HPDE6-E6E7 (cell line): Measurements from ENCODE around the gene SMYD3.

Experiments
- DNase-seq: peaks from one replicate; pipeline ENCODE4 v3.0.0; 2011; ENCODE audit warnings: missing footprints; ENCODE audit errors: extremely low spot score

The SMYD3 gene

GRCh38 chr1:245810181-245810769 lies 696.8 kb downstream of the SMYD3 start:
- DNase-seq: no peak

GRCh38 chr1:245809361-245809760 lies 697.7 kb downstream of the SMYD3 start:
- DNase-seq: no peak

GRCh38 chr1:245807954-245808719 lies 698.9 kb downstream of the SMYD3 start:
- no peak for DNase-seq

GRCh38 chr1:245807306-245807705 lies 699.8 kb downstream of the SMYD3 start:
- DNase-seq: no peak

GRCh38 chr1:245805532-245805931 lies 701.5 kb downstream of the SMYD3 start:
- DNase-seq: no peak

GRCh38 chr1:245804696-245805095 lies 702.4 kb downstream of the SMYD3 start:
- DNase-seq: no peak

GRCh38 chr1:245803666-245804037 lies 703.4 kb downstream of the SMYD3 start:
- DNase-seq: no peak

- DNase-seq: no peak
Measured at GRCh38 chr1:245802941-245803665, 704.0 kb downstream of the SMYD3 start.

GRCh38 chr1:245800901-245801605 lies 706.0 kb downstream of the SMYD3 start:
- no peak for DNase-seq

GRCh38 chr1:245798349-245798711 lies 708.7 kb downstream of the SMYD3 start:
- no peak for DNase-seq

- no peak for DNase-seq
Measured at GRCh38 chr1:245797592-245798348, 709.3 kb downstream of the SMYD3 start.

GRCh38 chr1:245791410-245792312 lies 715.4 kb downstream of the SMYD3 start:
- no peak for DNase-seq

- DNase-seq: no peak
Measured at GRCh38 chr1:245790441-245790840, 716.6 kb downstream of the SMYD3 start.

GRCh38 chr1:245788886-245789285 lies 718.2 kb downstream of the SMYD3 start:
- no peak for DNase-seq

GRCh38 chr1:245788269-245788668 lies 718.8 kb downstream of the SMYD3 start:
- no peak for DNase-seq

- DNase-seq: no peak
Measured at GRCh38 chr1:245786948-245787347, 720.1 kb downstream of the SMYD3 start.

GRCh38 chr1:245779797-245780755 lies 727.0 kb downstream of the SMYD3 start:
- no peak for DNase-seq

- no peak for DNase-seq
Measured at GRCh38 chr1:245777752-245778151, 729.3 kb downstream of the SMYD3 start.

- no peak for DNase-seq
Measured at GRCh38 chr1:245776694-245777332, 730.3 kb downstream of the SMYD3 start.
